HL-60/S4 (cell line): ENCODE results near the gene FAXDC2.
"Not testable (repeated sequence)": the region's sequence is repeated elsewhere in the genome, so short reads cannot be mapped to it uniquely, and the experiment has no call there.

Experiments
- in situ Hi-C: fragments of 300-500 bp; cut with MboI; formaldehyde crosslinking; loops from 2 replicates; pipeline ENCODE4 v1.14.3; 2022; ENCODE audit warnings: low sequenced_read_pairs

The FAXDC2 gene

DNA sequence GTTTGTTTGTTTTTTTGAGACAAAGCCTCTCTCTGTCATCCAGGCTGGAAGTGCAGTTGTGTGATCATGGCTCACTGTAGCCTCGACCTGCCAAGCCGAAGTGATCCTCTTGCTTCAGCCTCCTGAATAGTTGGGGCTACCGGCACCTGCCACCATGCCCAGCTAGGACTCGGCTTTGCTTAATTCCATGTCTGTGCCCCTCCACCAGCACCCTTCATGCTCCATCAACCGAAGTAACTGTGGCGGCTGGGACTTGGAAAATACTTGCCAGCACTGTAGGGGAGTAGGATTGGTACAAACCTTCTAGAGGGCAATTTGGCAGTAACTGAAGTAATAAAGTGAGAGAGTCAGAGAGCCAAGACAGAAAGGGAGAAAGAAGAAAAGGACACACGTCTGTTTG lies 19.0 kb downstream of the FAXDC2 start:
- in situ Hi-C loops = no loop called here

- in situ Hi-C loops = no loop called here
Observed at GRCh38 chr5:154830596-154830995, 19.8 kb downstream of the FAXDC2 start.

DNA sequence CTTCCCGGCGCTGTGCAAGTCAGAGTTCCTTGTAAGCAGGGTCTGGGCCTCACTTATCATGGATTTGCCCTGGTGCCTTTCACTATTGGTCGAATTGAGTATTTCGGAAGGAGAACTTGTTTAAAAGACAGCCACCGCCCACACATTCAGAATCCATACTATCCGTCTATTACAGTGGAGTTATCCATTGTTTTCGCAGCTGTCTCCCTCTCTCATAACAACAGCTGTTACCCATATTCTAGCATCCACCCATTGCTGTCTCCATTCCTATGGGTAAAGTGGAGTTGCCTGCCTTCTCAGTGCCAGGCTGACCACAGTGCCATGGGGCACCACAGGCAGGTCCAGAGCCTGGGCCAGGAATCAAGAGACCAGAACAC lies 20.2 kb downstream of the FAXDC2 start:
- in situ Hi-C loops = no loop called here

DNA sequence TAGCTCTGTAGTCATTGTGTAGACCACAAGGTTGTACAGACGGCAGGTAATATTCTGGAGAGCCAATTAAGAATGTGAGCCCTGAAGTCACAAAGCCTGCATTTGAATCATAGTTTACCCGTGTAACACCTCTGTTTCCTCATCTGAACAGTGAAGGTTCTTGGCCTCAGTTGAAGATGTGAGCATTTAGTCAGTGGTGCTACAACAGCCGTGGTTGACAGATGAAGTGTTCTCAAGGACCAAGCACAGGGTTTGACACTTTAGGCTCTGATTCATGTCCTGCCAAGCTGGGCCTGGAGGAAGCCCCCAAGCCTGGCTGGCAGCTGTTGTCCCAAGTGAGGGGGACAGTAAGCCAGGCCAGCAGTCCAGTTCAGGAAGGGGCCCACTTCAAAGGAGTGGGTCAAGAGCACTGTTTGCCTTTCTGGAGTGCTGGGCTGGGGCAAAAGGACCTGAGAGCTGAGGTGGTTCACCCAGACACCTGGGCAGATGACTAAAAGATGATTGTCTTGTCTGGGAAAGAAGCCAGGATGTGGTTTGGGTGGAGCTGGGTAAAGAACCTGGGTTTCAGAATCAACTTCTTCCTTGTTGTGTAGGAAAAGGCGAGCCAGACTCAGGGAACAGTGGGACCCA lies 20.7 kb downstream of the FAXDC2 start:
- in situ Hi-C loops = no loop called here

DNA sequence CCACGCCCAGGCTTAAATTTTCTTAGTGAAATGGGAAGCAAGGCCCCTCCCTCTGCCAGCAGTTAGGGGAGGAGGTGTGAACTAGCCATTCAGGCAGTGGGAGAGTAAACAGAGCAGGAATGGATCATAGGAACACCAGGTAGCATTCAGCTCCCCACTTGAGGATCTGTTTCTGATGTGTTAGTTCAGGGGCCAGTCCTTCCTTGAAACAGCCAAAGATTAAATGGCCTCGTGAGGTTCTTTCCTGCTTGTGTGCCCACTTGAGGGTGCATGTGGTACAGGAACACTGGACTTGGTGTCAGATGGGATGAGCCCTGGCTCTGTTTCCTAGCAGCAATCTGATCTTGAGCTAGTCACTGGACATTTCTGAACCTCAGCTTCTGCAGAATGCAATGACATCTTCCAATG lies 21.2 kb downstream of the FAXDC2 start:
- in situ Hi-C loops = no loop called here

DNA sequence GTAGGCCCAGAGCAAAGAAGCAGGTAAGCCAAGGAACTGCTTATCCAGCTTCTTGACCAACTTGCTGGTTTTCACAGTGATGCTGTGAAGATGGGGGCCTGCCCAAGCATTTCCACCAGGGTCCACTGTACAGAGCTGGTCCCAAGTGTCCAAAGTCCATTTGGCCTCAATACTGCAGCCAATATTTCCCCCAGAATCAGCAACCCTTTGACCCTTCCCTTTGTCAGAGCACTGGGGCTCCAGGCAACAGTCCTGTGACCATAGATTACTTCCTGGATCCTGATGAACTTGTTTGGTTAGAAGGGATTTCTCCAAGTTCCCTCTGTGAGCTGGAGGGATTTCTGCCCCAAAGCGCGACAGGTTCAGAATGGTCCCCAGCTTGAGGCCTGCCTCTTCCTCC lies 26.3 kb downstream of the FAXDC2 start:
- in situ Hi-C loops = no loop called here

- in situ Hi-C loops = no loop called here
Observed at GRCh38 chr5:154823605-154824004, 26.8 kb downstream of the FAXDC2 start.

- in situ Hi-C loops = not testable (repeated sequence)
Observed at GRCh38 chr5:154822896-154823295, 27.5 kb downstream of the FAXDC2 start.

DNA sequence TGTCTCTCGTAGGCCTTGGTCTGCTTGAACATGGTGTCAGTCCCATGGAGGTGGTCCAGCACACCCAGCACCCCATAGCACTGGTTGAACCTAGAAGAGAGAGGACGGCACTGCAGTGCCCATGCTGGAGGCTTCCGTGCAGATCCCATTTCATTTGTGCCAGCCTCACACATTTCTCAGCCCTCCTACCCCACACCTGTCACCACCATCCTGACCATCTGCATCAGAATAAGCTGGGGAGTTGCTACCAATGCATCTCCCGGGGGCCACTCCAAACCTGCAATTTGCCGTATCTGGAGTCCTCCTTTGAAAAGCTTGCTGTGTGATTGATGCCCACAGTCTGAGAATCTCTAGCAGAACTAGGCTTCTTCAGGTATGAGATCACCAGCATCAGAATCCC lies 30.0 kb downstream of the FAXDC2 start:
- in situ Hi-C loops = no loop called here

GRCh38 chr5:154819546-154819945 lies 30.9 kb downstream of the FAXDC2 start:
- in situ Hi-C loops = no loop called here

DNA sequence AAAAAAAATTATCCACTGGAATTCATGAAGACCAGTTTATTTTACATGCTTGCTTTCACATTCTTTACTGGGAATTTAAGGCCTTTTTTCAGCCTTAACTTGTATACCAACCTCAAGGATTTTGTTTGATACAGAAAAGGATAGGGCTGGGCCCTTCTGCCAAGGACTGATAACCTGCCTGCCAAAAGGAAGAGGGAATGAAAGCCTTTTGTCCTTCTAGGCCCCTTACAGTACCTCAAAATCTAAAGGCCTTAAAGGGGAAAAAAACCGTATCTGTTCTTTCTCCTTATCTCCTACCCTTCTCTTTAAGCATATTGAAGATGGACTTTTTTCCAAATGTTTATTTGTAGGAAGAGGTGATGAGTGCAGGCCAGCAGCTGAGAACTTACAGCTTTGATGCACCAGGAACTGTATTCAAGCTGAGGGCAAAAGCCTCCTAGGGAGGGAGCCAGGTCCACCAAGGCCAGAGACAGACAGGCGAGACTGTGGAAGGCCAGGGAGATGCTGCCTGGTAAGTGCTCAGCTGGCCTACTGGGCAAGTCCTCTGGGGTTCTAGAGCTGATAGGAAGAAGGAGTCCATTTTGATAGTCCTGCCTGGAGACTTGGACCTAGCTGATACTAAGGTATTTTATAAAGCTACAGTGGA lies 31.8 kb downstream of the FAXDC2 start:
- in situ Hi-C loops = no loop called here

DNA sequence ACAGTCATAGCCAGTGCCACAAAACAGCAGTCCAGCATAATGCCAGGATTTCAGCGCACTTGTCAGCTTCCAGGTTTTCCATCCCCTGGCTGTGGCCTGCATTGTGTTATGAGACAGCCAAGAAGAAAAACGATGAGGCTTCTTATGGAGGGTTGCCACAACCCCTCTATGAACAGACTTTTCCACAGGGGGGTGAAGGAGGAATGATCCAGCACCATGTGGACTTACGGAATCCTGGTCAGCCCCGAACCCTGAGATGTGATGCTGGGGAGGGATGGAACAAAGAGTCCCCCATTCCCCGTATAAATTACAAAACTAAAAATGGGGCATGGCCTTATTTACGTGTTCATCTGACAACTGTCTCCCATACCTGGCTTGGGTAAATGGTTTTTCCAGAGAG lies 32.6 kb downstream of the FAXDC2 start:
- in situ Hi-C loops = no loop called here

DNA sequence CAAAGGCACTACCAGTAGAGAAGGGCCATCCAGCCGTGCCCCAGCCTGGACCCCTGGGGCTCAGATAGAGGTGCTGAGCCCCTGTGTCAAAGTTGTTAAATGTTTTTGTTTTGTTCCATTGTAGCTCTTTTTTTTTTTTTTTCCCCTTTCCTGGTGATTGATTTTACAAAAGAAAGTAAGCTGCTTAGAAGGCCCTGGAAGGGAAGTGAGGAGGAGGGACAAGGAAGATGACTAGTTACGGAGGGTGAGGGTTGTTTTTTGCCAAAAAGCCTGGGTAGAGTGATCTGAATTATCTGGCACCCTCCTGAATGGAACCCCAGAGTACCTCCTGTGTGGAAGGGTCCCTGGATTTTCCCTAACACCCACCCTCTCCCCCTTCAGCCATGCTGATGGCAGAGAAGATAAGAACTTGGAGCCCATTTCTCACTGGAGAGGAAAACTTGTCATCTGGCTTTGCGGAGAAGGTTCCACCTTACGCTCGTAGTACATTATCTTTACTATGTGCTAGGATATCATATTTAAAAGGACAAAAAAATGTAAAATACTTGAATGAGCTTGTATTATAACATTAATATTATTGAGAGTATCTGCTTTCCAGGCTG lies 33.4 kb downstream of the FAXDC2 start:
- in situ Hi-C loops = no loop called here

- in situ Hi-C loops = no loop called here
Observed at GRCh38 chr5:154815684-154816247, 34.6 kb downstream of the FAXDC2 start.

DNA sequence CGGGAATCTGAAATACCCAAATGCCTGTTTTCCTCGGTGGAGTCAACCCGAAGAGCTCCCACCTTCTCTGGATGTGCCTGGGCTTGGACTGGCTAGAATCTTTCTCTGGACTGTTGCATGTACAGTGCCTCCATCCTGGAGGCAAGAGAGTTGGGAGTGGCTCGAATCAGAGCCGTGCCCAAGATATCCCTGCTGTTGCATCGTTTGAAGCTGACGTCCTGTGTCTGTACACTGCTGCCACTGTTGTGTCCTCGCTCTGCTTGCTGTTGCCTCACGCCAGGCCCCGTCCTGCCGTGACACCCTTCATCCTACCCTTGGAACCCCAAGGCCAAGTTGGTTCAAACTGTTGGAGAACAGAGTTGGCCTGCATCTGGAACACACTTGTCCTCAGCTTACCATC lies 35.4 kb downstream of the FAXDC2 start:
- in situ Hi-C loops = no loop called here

DNA sequence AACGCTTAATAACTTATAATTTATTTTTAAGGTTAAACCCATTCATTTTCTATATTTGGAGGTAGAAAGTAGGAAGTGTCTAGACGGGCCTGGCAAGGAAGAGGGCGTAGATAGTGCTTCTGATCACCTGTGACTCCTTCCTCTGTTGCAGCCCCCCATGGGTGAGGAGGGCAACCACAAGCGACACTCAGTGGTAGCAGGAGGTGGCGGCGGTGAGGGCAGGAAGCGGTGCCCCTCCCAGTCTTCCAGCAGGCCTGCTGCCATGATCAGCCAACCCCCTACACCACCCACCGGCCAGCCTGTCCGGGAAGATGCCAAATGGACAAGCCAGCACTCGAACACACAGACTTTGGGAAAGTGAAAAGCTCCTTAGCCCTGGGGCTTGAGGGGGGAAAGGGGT lies 36.7 kb downstream of the FAXDC2 start:
- in situ Hi-C loops = no loop called here

GRCh38 chr5:154813158-154813557 lies 37.2 kb downstream of the FAXDC2 start:
- in situ Hi-C loops = no loop called here

DNA sequence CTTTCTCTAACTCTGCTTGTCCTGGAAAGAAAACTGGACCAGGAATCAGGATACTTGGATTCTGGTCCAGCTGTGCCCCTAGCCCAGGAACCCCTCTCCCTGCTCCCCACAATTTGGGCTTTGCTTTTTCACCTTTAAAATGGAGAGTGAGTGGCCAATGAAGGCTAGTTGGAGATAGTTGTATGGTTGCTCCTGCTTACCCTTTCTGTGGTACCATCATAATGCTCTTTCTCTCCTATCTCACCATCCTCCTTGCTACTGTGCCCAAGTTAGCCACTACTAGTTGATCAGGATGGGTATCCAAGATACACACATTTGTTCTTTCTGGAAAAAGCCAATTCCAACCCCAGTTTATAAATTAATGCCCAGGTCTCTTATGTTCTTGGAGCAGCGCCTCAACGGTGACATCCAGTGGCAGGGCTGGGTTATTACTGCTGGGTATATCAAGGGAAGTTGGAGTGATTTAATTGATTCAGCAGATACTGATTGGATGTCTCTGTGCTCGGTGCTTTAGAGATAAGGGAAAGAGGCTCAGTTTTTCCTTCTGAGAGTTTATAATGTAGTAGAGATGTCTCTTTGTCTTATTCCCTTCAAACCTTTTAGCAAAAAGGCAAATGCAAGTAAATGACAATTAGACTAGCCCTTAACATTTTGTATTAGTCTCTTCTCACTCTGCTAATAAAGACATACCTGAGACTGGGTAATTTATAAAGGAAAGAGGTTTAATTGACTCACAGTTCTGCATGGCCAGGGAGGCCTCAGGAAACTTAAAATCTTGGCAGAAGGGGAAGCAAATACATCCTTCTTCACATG lies 38.5 kb downstream of the FAXDC2 start:
- in situ Hi-C loops = no loop called here

GRCh38 chr5:154811239-154811638 lies 39.2 kb downstream of the FAXDC2 start:
- in situ Hi-C loops = no loop called here

DNA sequence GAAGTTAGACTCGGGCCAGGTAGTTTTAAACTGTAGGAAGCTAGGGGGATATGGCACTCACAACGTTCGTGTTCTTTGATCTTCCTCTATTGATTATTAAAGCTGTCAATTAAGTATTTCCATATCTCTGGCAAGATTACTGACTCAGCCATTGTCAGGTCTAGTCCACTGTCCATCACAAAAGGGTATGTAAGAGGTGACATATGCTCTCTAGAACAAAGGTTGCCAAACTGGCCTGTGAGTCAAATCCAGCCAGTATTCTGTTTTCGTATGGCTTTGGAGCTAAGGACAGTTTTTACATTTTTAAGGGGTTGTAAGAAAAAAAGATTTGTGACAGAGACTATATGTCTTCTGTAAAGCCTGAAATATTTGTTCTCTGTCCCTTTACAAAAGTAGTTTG lies 44.2 kb downstream of the FAXDC2 start:
- in situ Hi-C loops = loop anchor here (10.0 kb wide), 1 partner anchor 151 kb away; no protein-coding TSS in a partner anchor

- in situ Hi-C loops = loop anchor here (10.0 kb wide), 1 partner anchor 147 kb away; no protein-coding TSS in a partner anchor
Observed at GRCh38 chr5:154802050-154802449, 48.4 kb downstream of the FAXDC2 start.
